CD4-positive, alpha-beta T cell treated with Interleukin-2 at 100 ng/mL for 4 hours (primary cell): ENCODE measurements around the gene ADRA2B.

Source experiments
- DNase-seq: peaks from one replicate; pipeline ENCODE4 v3.0.0-alpha.2; 2020; ENCODE audit warnings: low spot score

ADRA2B gene

GRCh38 chr2:96105152-96105915 is 11.0 kb downstream of the ADRA2B start:
- no peak for DNase-seq

- DNase-seq, result no peak
Measured at GRCh38 chr2:96104487-96104861, 11.9 kb downstream of the ADRA2B start.

- DNase-seq, result no peak
Measured at GRCh38 chr2:96103761-96104486, 12.4 kb downstream of the ADRA2B start.

- DNase-seq, result no peak
Measured at GRCh38 chr2:96103187-96103601, 13.2 kb downstream of the ADRA2B start.

GRCh38 chr2:96102596-96103186 is 13.7 kb downstream of the ADRA2B start:
- DNase-seq, result no peak

- DNase-seq, result no peak
Measured at GRCh38 chr2:96100893-96101304, 15.5 kb downstream of the ADRA2B start.

GRCh38 chr2:96099861-96100798 is 16.2 kb downstream of the ADRA2B start:
- DNase-seq, result no peak

GRCh38 chr2:96098900-96099590 is 17.3 kb downstream of the ADRA2B start:
- DNase-seq, result no peak

GRCh38 chr2:96097951-96098823 is 18.2 kb downstream of the ADRA2B start:
- no peak for DNase-seq

GRCh38 chr2:96097441-96097840 is 18.9 kb downstream of the ADRA2B start:
- no peak for DNase-seq

- no peak for DNase-seq
Measured at GRCh38 chr2:96095116-96095636, 21.2 kb downstream of the ADRA2B start.

- DNase-seq, result no peak
Measured at GRCh38 chr2:96093528-96093927, 22.8 kb downstream of the ADRA2B start.

GRCh38 chr2:96092951-96093350 is 23.4 kb downstream of the ADRA2B start:
- DNase-seq, result no peak

GRCh38 chr2:96092573-96092877 is 23.8 kb downstream of the ADRA2B start:
- DNase-seq, result no peak

GRCh38 chr2:96091711-96092572 is 24.4 kb downstream of the ADRA2B start:
- no peak for DNase-seq

GRCh38 chr2:96091141-96091710 is 25.1 kb downstream of the ADRA2B start:
- DNase-seq, result no peak

GRCh38 chr2:96090196-96090926 is 26.0 kb downstream of the ADRA2B start:
- no peak for DNase-seq
